Endothelial cell of umbilical vein (primary cell): ENCODE data around the gene FAM53B. TPM values are rescaled to one million over a fixed set of nuclear protein-coding genes. Genes with fewer than 3 reads are reported as not detected.

Experiments
- BruUV-seq: library from RNA; stranded (reverse); fragments of 400-500 nt; replicated peaks from 2 replicates; lab custom pipeline; 2021; lab: Mats Ljungman, UMichigan
- CTCF ChIA-PET: fragments of 300-600, 350-600 bp; sonication (Branson Sonifier 250); formaldehyde crosslinking; loops from one replicate; lab custom pipeline; 2021; ENCODE audit warnings: antibody characterized with exemption, inconsistent platforms; lab: Charles Lee
- POLR2A ChIA-PET: fragments of 300-600, 350-600 bp; sonication (Branson Sonifier 250); formaldehyde crosslinking; loops from one replicate; lab custom pipeline; 2021; ENCODE audit warnings: antibody characterized with exemption, inconsistent platforms; lab: Charles Lee
- DNase-seq: peaks from one replicate; pipeline ENCODE4 v3.0.0-alpha.2; 2011; ENCODE audit warnings: low read depth, low spot score
- FAIRE-seq: peaks from 2 replicates; lab custom pipeline; 2011; peaks lifted over from hg19 to GRCh38; lab: Jason Lieb, UNC
- H2AFZ ChIP-seq: 2 replicates; pipeline ENCODE4 v1.6.0; 2012; ENCODE audit warnings: low read depth, low read length, control low read depth, inconsistent platforms
- H3K27ac ChIP-seq: 2 replicates; pipeline ENCODE4 v1.5.1; 2011; ENCODE audit warnings: low read depth, mild to moderate bottlenecking, control low read depth, low read length, moderate library complexity; ENCODE audit not compliant: insufficient read depth
- H3K27me3 ChIP-seq, 2 experiments: 2 replicates each; pipeline versions ENCODE4 v1.6.0 to v1.6.1; 2011; ENCODE audit warnings: low read length in 2 of 2, mixed read lengths in 1 of 2; ENCODE audit not compliant: control insufficient read depth in 2 of 2, insufficient read depth in 2 of 2
- H3K36me3 ChIP-seq, 2 experiments: 2 replicates in 1 of 2; 3 replicates in 1 of 2; pipeline ENCODE4 v1.5.1; 2011; ENCODE audit warnings: low read length in 2 of 2, mild to moderate bottlenecking in 1 of 2, moderate library complexity in 1 of 2; ENCODE audit not compliant: control insufficient read depth in 2 of 2, insufficient read depth in 2 of 2; ENCODE audit errors: extremely low read depth in 1 of 2
- H3K4me1 ChIP-seq: 3 replicates; pipeline ENCODE4 v1.5.1; 2011; ENCODE audit warnings: mild to moderate bottlenecking, low read length; ENCODE audit not compliant: control insufficient read depth, insufficient read depth; ENCODE audit errors: extremely low read depth
- H3K4me2 ChIP-seq: 2 replicates; pipeline ENCODE4 v1.6.1; 2011; ENCODE audit warnings: low read length, control low read depth, mixed read lengths; ENCODE audit not compliant: insufficient read depth
- H3K4me3 ChIP-seq, 3 experiments: fragments of 200-600 bp in 1 of 3; sonication (generic), shearing (Covaris generic) in 1 of 3; replicated peaks in 1 of 3; 2 replicates each; pipeline ENCODE4 v1.5.1; 2011 to 2016; ENCODE audit warnings: control low read depth in 3 of 3, low read length in 3 of 3, mild to moderate bottlenecking in 2 of 3, inconsistent platforms in 1 of 3, low read depth in 1 of 3, moderate library complexity in 1 of 3; ENCODE audit not compliant: insufficient read depth in 1 of 3
- H3K79me2 ChIP-seq: 2 replicates; pipeline ENCODE4 v1.6.0; 2012; ENCODE audit warnings: low read length, inconsistent platforms; ENCODE audit not compliant: control insufficient read depth, insufficient read depth
- H3K9ac ChIP-seq: replicated peaks from 2 replicates; pipeline ENCODE3; 2011; ENCODE audit warnings: low read length, control low read depth; ENCODE audit not compliant: insufficient read depth; ENCODE audit errors: extremely low read depth
- H3K9me1 ChIP-seq: replicated peaks from 3 replicates; pipeline ENCODE4 v1.6.0; 2011; ENCODE audit warnings: mild to moderate bottlenecking, low read length; ENCODE audit not compliant: control insufficient read depth, insufficient read depth; ENCODE audit errors: extremely low read depth
- H3K9me3 ChIP-seq: replicated peaks from 2 replicates; pipeline ENCODE4 v1.5.1; 2012; ENCODE audit warnings: low read length, inconsistent platforms; ENCODE audit not compliant: control insufficient read depth, insufficient read depth
- H4K20me1 ChIP-seq: replicated peaks from 2 replicates; pipeline ENCODE3; 2011; ENCODE audit warnings: mild to moderate bottlenecking, low read length; ENCODE audit not compliant: control insufficient read depth, insufficient read depth; ENCODE audit errors: extremely low read depth
- EZH2 ChIP-seq: IDR thresholded peaks from 2 replicates; pipeline ENCODE4 v1.6.1; 2012; ENCODE audit warnings: borderline replicate concordance, low read depth, mild to moderate bottlenecking, moderate library complexity, low read length, inconsistent platforms; ENCODE audit not compliant: severe bottlenecking
- FOS ChIP-seq: IDR thresholded peaks from 2 replicates; pipeline ENCODE4 v1.6.1; 2011; ENCODE audit warnings: mild to moderate bottlenecking, low read length, moderate library complexity, borderline replicate concordance; ENCODE audit not compliant: insufficient read depth
- GATA2 ChIP-seq: IDR thresholded peaks from 2 replicates; pipeline ENCODE4 v1.7.0; 2011; ENCODE audit warnings: low read depth, mild to moderate bottlenecking, moderate library complexity, mixed read lengths, low read length; ENCODE audit not compliant: insufficient read length, insufficient read depth
- JUN ChIP-seq: IDR thresholded peaks from 2 replicates; pipeline ENCODE4 v1.6.1; 2011; ENCODE audit warnings: borderline replicate concordance, low read depth; ENCODE audit not compliant: insufficient read length, insufficient read depth
- MYC ChIP-seq: IDR thresholded peaks from one replicate; pipeline ENCODE4 v1.6.1; 2011; ENCODE audit warnings: mild to moderate bottlenecking, low read depth, low read length
- POLR2A ChIP-seq: IDR thresholded peaks from 2 replicates; pipeline ENCODE4 v1.6.1; 2012; ENCODE audit warnings: low read depth, mild to moderate bottlenecking, control low read depth, low read length
- POLR2AphosphoS5 ChIP-seq: IDR thresholded peaks from 2 replicates; pipeline ENCODE4 v1.6.1; 2012; ENCODE audit warnings: low read depth, mild to moderate bottlenecking, control low read depth, low read length, moderate library complexity; ENCODE audit not compliant: insufficient read depth
- dilution Hi-C: fragments of 300-500 bp; cut with MboI; formaldehyde crosslinking; loops from one replicate; pipeline ENCODE4 v1.15.0; 2019; ENCODE audit warnings: low sequenced_read_pairs; ENCODE audit not compliant: extremely low pct_ligation_motif_present
- intact Hi-C: fragments of 100-400 bp; cut with micrococcal nuclease; formaldehyde crosslinking; loops from one replicate; pipeline ENCODE4 v1.10.0; 2022
- polyA plus RNA-seq, 4 experiments: library from polyadenylated mRNA; depleted of rRNA in 3 of 4; stranded (reverse) in 3 of 4; unstranded in 1 of 4; fragments of >200 nt; gene quantifications; 2 replicates each; pipeline versions ENCODE4 v1.2.1 to v1.2.3, GENCODE V29; 2011 to 2012; ENCODE audit warnings: missing spikeins in 1 of 4
- total RNA-seq: library from RNA; stranded (reverse); gene quantifications from 2 replicates; pipeline ENCODE4 v1.2.3, GENCODE V29; 2021
- TF ChIP-seq, protein P1 (sequence below), 2 donors: IDR thresholded peaks; 1 replicate in 1 of 2; 2 replicates in 1 of 2; pipeline ENCODE4 v1.5.1; 2011; ENCODE audit warnings: low read length in 2 of 2, mild to moderate bottlenecking in 2 of 2, moderate library complexity in 2 of 2, control low read depth in 1 of 2, inconsistent platforms in 1 of 2, low read depth in 1 of 2; ENCODE audit not compliant: insufficient read depth in 1 of 2; ENCODE audit errors: extremely low read depth in 1 of 2
- TF ChIP-seq, protein P2 (sequence below): IDR thresholded peaks from 2 replicates; pipeline ENCODE4 v1.6.1; 2011; ENCODE audit not compliant: insufficient read depth, insufficient read length

The FAM53B gene
- total and polyA plus RNA-seq, 2 donors (not counting 3 experiments of a cell fraction or from before 2014, with no cell fraction given), result 8.5 to 21.1 TPM

DNA sequence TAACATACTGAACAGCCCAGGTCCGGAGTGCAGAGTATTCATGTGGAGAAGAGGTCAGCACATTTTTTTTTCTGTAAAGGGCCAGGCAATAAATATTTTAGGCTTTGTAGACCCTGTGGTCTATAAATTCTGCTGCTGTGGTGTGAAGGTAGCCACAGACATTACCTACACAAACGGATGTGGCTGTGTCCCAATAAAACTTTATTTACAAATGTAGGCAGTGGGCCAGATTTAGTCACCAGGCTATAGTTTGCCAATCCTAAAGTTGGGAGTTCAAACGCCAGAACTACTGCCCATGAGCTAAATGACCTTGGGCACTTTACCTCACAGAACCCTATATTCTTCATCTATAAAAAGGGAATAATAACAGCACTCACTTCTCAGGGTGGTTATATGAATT, 13.4 kb downstream of the FAM53B start:
- CTCF ChIA-PET, result interaction anchor here (1.1 to 2.9 kb wide), 4 partner anchors 10 to 82 kb away, joined by 3 to 11 read pairs (median 5); no protein-coding TSS in a partner anchor
- no TSS peak for BruUV-seq
- Histone ChIP-seq H3K9ac (no peak overlapping the region), H4K20me1 (no peaks in the 10 kb centered on the region), H3K9me1 (no peaks in the 10 kb centered on the region), H3K27ac (no peak overlapping the region), H3K4me1 (no peaks in the 10 kb centered on the region), H3K4me2 (no peak overlapping the region), H3K79me2 (peaks cover 5% of the 10 kb centered on the region), H3K9me3 (no peaks in the 10 kb centered on the region), H3K4me3 (no peak overlapping the region), H2AFZ (no peak overlapping the region), H3K36me3 (no peaks in the 10 kb centered on the region), H3K27me3 (no peaks in the 10 kb centered on the region)
- FAIRE-seq, result no peak
- POLR2A ChIA-PET, result no interaction called here
- dilution Hi-C loops, result no loop called here
- TF ChIP-seq, protein P1, sequence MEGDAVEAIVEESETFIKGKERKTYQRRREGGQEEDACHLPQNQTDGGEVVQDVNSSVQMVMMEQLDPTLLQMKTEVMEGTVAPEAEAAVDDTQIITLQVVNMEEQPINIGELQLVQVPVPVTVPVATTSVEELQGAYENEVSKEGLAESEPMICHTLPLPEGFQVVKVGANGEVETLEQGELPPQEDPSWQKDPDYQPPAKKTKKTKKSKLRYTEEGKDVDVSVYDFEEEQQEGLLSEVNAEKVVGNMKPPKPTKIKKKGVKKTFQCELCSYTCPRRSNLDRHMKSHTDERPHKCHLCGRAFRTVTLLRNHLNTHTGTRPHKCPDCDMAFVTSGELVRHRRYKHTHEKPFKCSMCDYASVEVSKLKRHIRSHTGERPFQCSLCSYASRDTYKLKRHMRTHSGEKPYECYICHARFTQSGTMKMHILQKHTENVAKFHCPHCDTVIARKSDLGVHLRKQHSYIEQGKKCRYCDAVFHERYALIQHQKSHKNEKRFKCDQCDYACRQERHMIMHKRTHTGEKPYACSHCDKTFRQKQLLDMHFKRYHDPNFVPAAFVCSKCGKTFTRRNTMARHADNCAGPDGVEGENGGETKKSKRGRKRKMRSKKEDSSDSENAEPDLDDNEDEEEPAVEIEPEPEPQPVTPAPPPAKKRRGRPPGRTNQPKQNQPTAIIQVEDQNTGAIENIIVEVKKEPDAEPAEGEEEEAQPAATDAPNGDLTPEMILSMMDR (IDR thresholded peaks at IDR 0.05; ENCODE audit: extremely low read depth in 1 of 2, insufficient read depth in 1 of 2, low read depth in 1 of 2, low read length in 2 of 2), result no peak
- TF ChIP-seq GATA2 (no peak), POLR2AphosphoS5 (no peak), JUN (no peak), FOS (no peak), EZH2 (no peak), POLR2A (no peak), MYC (no peak)
- TF ChIP-seq, protein P2, sequence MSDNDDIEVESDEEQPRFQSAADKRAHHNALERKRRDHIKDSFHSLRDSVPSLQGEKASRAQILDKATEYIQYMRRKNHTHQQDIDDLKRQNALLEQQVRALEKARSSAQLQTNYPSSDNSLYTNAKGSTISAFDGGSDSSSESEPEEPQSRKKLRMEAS, result no peak
- no peak for DNase-seq
- intact Hi-C loops, result no loop called here
